ENCODE results near the gene CEBPZOS. TPM values are rescaled to one million over a fixed set of nuclear protein-coding genes. Genes with fewer than 3 reads are reported as not detected.

Gene CEBPZOS
- total RNA-seq, 2 experiments from 2014 or later: 23.4 to 24.6 TPM

DNA sequence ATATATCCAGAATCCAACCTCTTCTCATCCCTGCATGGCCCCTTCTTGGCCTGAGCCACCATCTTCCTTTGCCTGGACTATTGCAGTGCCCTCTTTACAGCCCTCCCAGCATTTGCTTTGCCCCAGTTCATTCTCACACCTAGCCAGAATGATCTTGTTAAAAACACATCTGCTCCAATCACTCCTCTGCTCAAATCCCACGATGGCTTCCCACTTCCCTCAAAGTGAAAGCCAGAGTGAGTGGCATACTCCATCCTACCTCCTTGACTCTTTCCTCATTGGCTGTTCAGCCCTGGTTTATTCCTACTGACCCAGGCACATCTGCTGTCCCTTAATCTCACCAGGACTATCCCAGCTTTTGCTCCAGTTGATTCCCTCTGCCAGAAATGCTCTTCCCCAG is 22.6 kb upstream of the CEBPZOS start:
- no peak overlapping the region for H3K4me3 Mint-ChIP-seq
- H3K27ac Mint-ChIP-seq: no peak overlapping the region
- H3K9me3 Mint-ChIP-seq: no peaks in the 10 kb centered on the region
- Histone ChIP-seq H3K27ac (ENCODE audit: low read depth in 1 of 2, low read length in 2 of 2) (no peak overlapping the region), H3K36me3 (ENCODE audit: insufficient read depth, low read length) (no peaks in the 10 kb centered on the region), H3K4me1 (ENCODE audit: insufficient read depth, low read length) (no peaks in the 10 kb centered on the region), H3K4me3 (ENCODE audit: low read length) (no peak overlapping the region), H3K9me3 (ENCODE audit: control insufficient read depth in 1 of 2, insufficient read depth in 1 of 2, low read length in 2 of 2) (no peaks in the 10 kb centered on the region), H3K27me3 (ENCODE audit: control insufficient read depth in 1 of 2, insufficient read depth in 2 of 2, low read length in 2 of 2) (no peaks in the 10 kb centered on the region)
- no peaks in the 10 kb centered on the region for H3K4me1 Mint-ChIP-seq (ENCODE audit: low read depth)
- POLR2A ChIA-PET: no interaction called here
- CTCF ChIA-PET: no interaction called here
- intact Hi-C loops (cut with DNase I, micrococcal nuclease): loop anchor here in 1 of 2 experiments (10.0 kb wide), 1 partner anchor 211 kb away; no protein-coding TSS in a partner anchor
- TF ChIP-seq, protein P1, sequence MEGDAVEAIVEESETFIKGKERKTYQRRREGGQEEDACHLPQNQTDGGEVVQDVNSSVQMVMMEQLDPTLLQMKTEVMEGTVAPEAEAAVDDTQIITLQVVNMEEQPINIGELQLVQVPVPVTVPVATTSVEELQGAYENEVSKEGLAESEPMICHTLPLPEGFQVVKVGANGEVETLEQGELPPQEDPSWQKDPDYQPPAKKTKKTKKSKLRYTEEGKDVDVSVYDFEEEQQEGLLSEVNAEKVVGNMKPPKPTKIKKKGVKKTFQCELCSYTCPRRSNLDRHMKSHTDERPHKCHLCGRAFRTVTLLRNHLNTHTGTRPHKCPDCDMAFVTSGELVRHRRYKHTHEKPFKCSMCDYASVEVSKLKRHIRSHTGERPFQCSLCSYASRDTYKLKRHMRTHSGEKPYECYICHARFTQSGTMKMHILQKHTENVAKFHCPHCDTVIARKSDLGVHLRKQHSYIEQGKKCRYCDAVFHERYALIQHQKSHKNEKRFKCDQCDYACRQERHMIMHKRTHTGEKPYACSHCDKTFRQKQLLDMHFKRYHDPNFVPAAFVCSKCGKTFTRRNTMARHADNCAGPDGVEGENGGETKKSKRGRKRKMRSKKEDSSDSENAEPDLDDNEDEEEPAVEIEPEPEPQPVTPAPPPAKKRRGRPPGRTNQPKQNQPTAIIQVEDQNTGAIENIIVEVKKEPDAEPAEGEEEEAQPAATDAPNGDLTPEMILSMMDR (IDR thresholded peaks at IDR 0.05): no peak
- DNase-seq: no peak
- ATAC-seq (ENCODE audit: poor library complexity): no peak
- no peaks in the 10 kb centered on the region for H3K36me3 Mint-ChIP-seq (ENCODE audit: low read depth)
- H3K27me3 Mint-ChIP-seq: no peaks in the 10 kb centered on the region

DNA sequence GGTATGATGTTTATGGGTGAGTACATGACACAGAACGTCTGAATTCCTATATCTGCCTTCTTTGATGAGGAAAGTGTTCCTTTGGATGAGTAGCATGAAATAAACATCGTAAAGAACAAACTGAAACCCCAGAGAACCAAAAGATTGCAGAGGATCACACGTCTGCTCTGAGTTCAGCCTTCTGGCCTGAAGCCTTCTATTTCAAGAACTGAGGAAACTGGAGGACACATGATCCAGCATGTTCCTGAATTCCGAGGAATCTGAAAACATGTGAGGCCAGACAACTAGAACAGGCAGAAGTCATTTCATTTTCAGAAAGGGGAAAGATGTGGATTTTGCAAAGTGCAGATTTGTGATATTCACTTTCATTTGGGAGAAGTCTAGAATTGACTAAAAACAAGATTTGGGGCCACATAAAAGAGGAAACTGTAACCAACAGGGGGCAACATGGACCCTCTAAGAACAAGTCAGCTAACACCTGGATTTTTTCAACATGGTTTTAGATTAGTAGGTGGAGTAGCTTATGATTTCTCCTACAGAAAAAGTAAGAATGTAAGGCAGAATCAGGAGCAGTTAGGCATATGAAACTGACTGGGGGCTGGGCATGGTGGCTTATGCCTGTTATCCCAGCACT is 16.2 kb upstream of the CEBPZOS start:
- no peak for ATAC-seq (ENCODE audit: poor library complexity)
- no peak for DNase-seq
- Mint-ChIP-seq H3K4me3 (no peak overlapping the region), H3K27ac (no peak overlapping the region), H3K9me3 (no peaks in the 10 kb centered on the region), H3K27me3 (peaks cover 15% of the 10 kb centered on the region), H3K4me1 (ENCODE audit: low read depth) (no peaks in the 10 kb centered on the region), H3K36me3 (ENCODE audit: low read depth) (no peaks in the 10 kb centered on the region)
- Histone ChIP-seq H3K4me3 (ENCODE audit: low read length) (no peak overlapping the region), H3K4me1 (ENCODE audit: insufficient read depth, low read length) (no peaks in the 10 kb centered on the region), H3K36me3 (ENCODE audit: insufficient read depth, low read length) (no peaks in the 10 kb centered on the region), H3K27me3 (ENCODE audit: control insufficient read depth in 1 of 2, insufficient read depth in 2 of 2, low read length in 2 of 2) (peaks cover 0 to 6% of the 10 kb centered on the region in 2 experiments), H3K9me3 (ENCODE audit: control insufficient read depth in 1 of 2, insufficient read depth in 1 of 2, low read length in 2 of 2) (no peaks in the 10 kb centered on the region), H3K27ac (ENCODE audit: low read depth in 1 of 2, low read length in 2 of 2) (no peak overlapping the region)
- intact Hi-C loops (cut with DNase I, micrococcal nuclease): no loop called here
- TF ChIP-seq, protein P1 (IDR thresholded peaks at IDR 0.05): no peak
- CTCF ChIA-PET: no interaction called here
- POLR2A ChIA-PET: no interaction called here

- Histone ChIP-seq H3K27ac (ENCODE audit: low read depth in 1 of 2, low read length in 2 of 2) (no peak overlapping the region), H3K9me3 (ENCODE audit: control insufficient read depth in 1 of 2, insufficient read depth in 1 of 2, low read length in 2 of 2) (no peaks in the 10 kb centered on the region), H3K4me3 (ENCODE audit: low read length) (no peak overlapping the region), H3K4me1 (ENCODE audit: insufficient read depth, low read length) (no peaks in the 10 kb centered on the region), H3K36me3 (ENCODE audit: insufficient read depth, low read length) (no peaks in the 10 kb centered on the region), H3K27me3 (ENCODE audit: control insufficient read depth in 1 of 2, insufficient read depth in 2 of 2, low read length in 2 of 2) (peaks cover 0 to 6% of the 10 kb centered on the region in 2 experiments)
- POLR2A ChIA-PET: no interaction called here
- no peak for ATAC-seq (ENCODE audit: poor library complexity)
- Mint-ChIP-seq H3K36me3 (ENCODE audit: low read depth) (no peaks in the 10 kb centered on the region), H3K4me1 (ENCODE audit: low read depth) (no peaks in the 10 kb centered on the region), H3K27ac (no peak overlapping the region), H3K4me3 (no peak overlapping the region), H3K9me3 (no peaks in the 10 kb centered on the region), H3K27me3 (peaks cover 15% of the 10 kb centered on the region)
- CTCF ChIA-PET: no interaction called here
- intact Hi-C loops (cut with DNase I, micrococcal nuclease): no loop called here
- no peak for DNase-seq
- TF ChIP-seq, protein P1 (IDR thresholded peaks at IDR 0.05): no peak
These were observed 15.7 kb upstream of the CEBPZOS start for GRCh38 chr2:37180640-37181039.

Data from CD4-positive, alpha-beta T cell (primary cell).